CD4-positive, alpha-beta memory T cell (primary cell): ENCODE measurements around the gene TLR10. TPM values are rescaled to one million over a fixed set of nuclear protein-coding genes. Genes with fewer than 3 reads are reported as not detected.
"Not testable (repeated sequence)": the region's sequence is repeated elsewhere in the genome, so short reads cannot be mapped to it uniquely, and the experiment has no call there.

ENCODE experiments used
- CTCF ChIA-PET: fragments of 350-600 bp; sonication (Branson Sonifier 250); formaldehyde crosslinking; loops from one replicate; lab custom pipeline; 2021; ENCODE audit warnings: inconsistent platforms; ENCODE audit not compliant: partially characterized antibody; lab: Charles Lee
- POLR2A ChIA-PET: fragments of 350-600 bp; sonication (Branson Sonifier 250); formaldehyde crosslinking; loops from one replicate; lab custom pipeline; 2021; ENCODE audit not compliant: partially characterized antibody; lab: Charles Lee
- DNase-seq, 5 donors: peaks; one replicate each; pipeline versions ENCODE4 v3.0.0 to v3.0.0-alpha.2; 2020 to 2022; ENCODE audit warnings: mixed read lengths in 1 of 5
- H3K27ac ChIP-seq: one replicate; pipeline ENCODE4 v1.7.0; 2013; ENCODE audit warnings: low read depth, low read length
- H3K27me3 ChIP-seq: 2 replicates; pipeline ENCODE4 v1.7.0; 2013; ENCODE audit warnings: mild to moderate bottlenecking, low read length, moderate library complexity; ENCODE audit not compliant: insufficient read depth
- H3K36me3 ChIP-seq: 2 replicates; pipeline ENCODE4 v1.7.0; 2013; ENCODE audit warnings: mild to moderate bottlenecking, low read length, moderate library complexity; ENCODE audit not compliant: insufficient read depth
- H3K4me1 ChIP-seq: 2 replicates; pipeline ENCODE4 v1.7.0; 2013; ENCODE audit warnings: mild to moderate bottlenecking, low read length, moderate library complexity; ENCODE audit not compliant: insufficient read depth
- H3K4me3 ChIP-seq, 2 donors: one replicate each; pipeline ENCODE4 v1.7.0; 2013; ENCODE audit warnings: low read length in 2 of 2, mild to moderate bottlenecking in 1 of 2
- H3K9me3 ChIP-seq, 2 donors: one replicate each; pipeline ENCODE4 v1.7.0; 2013; ENCODE audit warnings: low read length in 2 of 2, control low read depth in 1 of 2; ENCODE audit not compliant: control insufficient read depth in 1 of 2
- H3K27ac Mint-ChIP-seq, 7 donors: one replicate each; pipeline ENCODE4 v1.8.0; 2020 to 2021; ENCODE audit warnings: mixed read lengths in 7 of 7, mild to moderate bottlenecking in 6 of 7, inconsistent platforms in 3 of 7, moderate library complexity in 3 of 7
- H3K27me3 Mint-ChIP-seq, 2 donors: one replicate each; pipeline ENCODE4 v1.8.0; 2020 to 2021; ENCODE audit warnings: mixed read lengths in 2 of 2
- H3K36me3 Mint-ChIP-seq, 2 donors: one replicate each; pipeline ENCODE4 v1.8.0; 2020 to 2021; ENCODE audit warnings: mixed read lengths in 2 of 2, inconsistent platforms in 1 of 2, mild to moderate bottlenecking in 1 of 2
- H3K4me1 Mint-ChIP-seq, 4 donors: one replicate each; pipeline ENCODE4 v1.8.0; 2020 to 2021; ENCODE audit warnings: mixed read lengths in 4 of 4, mild to moderate bottlenecking in 1 of 4
- H3K4me3 Mint-ChIP-seq, 8 donors: one replicate each; pipeline ENCODE4 v1.8.0; 2020 to 2021; ENCODE audit warnings: mixed read lengths in 8 of 8, mild to moderate bottlenecking in 7 of 8, moderate library complexity in 6 of 8, inconsistent platforms in 3 of 8
- H3K9me3 Mint-ChIP-seq, 8 donors: one replicate each; pipeline ENCODE4 v1.8.0; 2020 to 2021; ENCODE audit warnings: mixed read lengths in 8 of 8, mild to moderate bottlenecking in 5 of 8, inconsistent platforms in 3 of 8, moderate library complexity in 1 of 8
- intact Hi-C: fragments of 100-400 bp; cut with micrococcal nuclease; formaldehyde crosslinking; loops from one replicate; pipeline ENCODE4 v1.15.1; 2023
- polyA plus RNA-seq, 2 donors: library from polyadenylated mRNA; unstranded; fragments of 300-500 nt; fragmentation: Illumina TruSeq; gene quantifications; one replicate each; pipeline ENCODE4 v1.2.3, GENCODE V29; 2021
- total RNA-seq, 2 experiments: library from RNA; stranded (reverse); gene quantifications; one replicate each; pipeline ENCODE4 v1.2.3, GENCODE V29; 2021

Gene TLR10
- total and polyA plus RNA-seq, 4 experiments from 2014 or later: 0.20 to 1.1 (median 0.28) TPM; not detected in 1

- Histone ChIP-seq H3K4me1 (no peaks in the 10 kb centered on the region), H3K9me3 (no peaks in the 10 kb centered on the region), H3K27me3 (no peaks in the 10 kb centered on the region), H3K27ac (no peak overlapping the region), H3K4me3 (no peak overlapping the region), H3K36me3 (no peaks in the 10 kb centered on the region)
- Mint-ChIP-seq H3K27me3 (peaks cover 2 to 6% of the 10 kb centered on the region in 2 donors), H3K4me3 (no peak overlapping the region), H3K4me1 (peaks cover 2 to 5% (median 3%) of the 10 kb centered on the region in 4 donors), H3K36me3 (no peaks in the 10 kb centered on the region), H3K9me3 (no peaks in the 10 kb centered on the region), H3K27ac (no peak overlapping the region)
- POLR2A ChIA-PET: interaction anchor here (1.4 to 1.7 kb wide), 3 partner anchors 22 to 24 kb away, joined by 5 to 6 read pairs (median 6); partner anchors contain the start of gene TLR1
- intact Hi-C loops: loop anchor here (1.0 kb wide), 1 partner anchor 74 kb away; the partner anchor contains the start of gene TLR6
- DNase-seq: no peak
- CTCF ChIA-PET: interaction anchor here (0.7 to 6.7 kb wide), 26 partner anchors 8 to 982 kb away, joined by 3 to 123 read pairs (median 6); partner anchors contain the start of genes TLR1 and TLR6
Measured at GRCh38 chr4:38781854-38782261, 932 bp downstream of the TLR10 start.

- POLR2A ChIA-PET: interaction anchor here (0.6 kb wide), 1 partner anchor 24 kb away, joined by 3 read pairs; no protein-coding TSS in a partner anchor
- Mint-ChIP-seq H3K4me3 (no peak overlapping the region), H3K4me1 (peaks cover 2 to 5% (median 3%) of the 10 kb centered on the region in 4 donors), H3K27ac (no peak overlapping the region), H3K27me3 (peaks cover 2 to 9% of the 10 kb centered on the region in 2 donors), H3K36me3 (no peaks in the 10 kb centered on the region), H3K9me3 (no peaks in the 10 kb centered on the region)
- CTCF ChIA-PET: interaction anchor here (0.6 to 6.7 kb wide), 14 partner anchors 8 to 933 kb away, joined by 3 to 123 read pairs (median 15); partner anchors contain the start of genes TLR1 and TLR6
- Histone ChIP-seq H3K27me3 (no peaks in the 10 kb centered on the region), H3K27ac (no peak overlapping the region), H3K4me1 (no peaks in the 10 kb centered on the region), H3K36me3 (no peaks in the 10 kb centered on the region), H3K9me3 (no peaks in the 10 kb centered on the region), H3K4me3 (no peak overlapping the region)
- intact Hi-C loops: no loop called here
- no peak for DNase-seq
Measured at GRCh38 chr4:38780833-38781484, 1.8 kb downstream of the TLR10 start.

GRCh38 chr4:38779790-38780189 is 3.0 kb downstream of the TLR10 start:
- CTCF ChIA-PET: interaction anchor here (1.0 to 6.7 kb wide), 5 partner anchors 10 to 81 kb away, joined by 3 to 123 read pairs (median 32); partner anchors contain the start of gene TLR6
- no peaks in the 10 kb centered on the region for H3K27me3 ChIP-seq
- intact Hi-C loops: no loop called here
- no peak overlapping the region for H3K27ac Mint-ChIP-seq
- no peaks in the 10 kb centered on the region for H3K9me3 ChIP-seq
- no peak overlapping the region for H3K4me3 ChIP-seq
- no peak for DNase-seq
- no peak overlapping the region for H3K4me3 Mint-ChIP-seq
- H3K36me3 ChIP-seq: no peaks in the 10 kb centered on the region
- peaks cover 2 to 5% (median 3%) of the 10 kb centered on the region in 4 donors for H3K4me1 Mint-ChIP-seq
- H3K4me1 ChIP-seq: no peaks in the 10 kb centered on the region
- H3K27ac ChIP-seq: no peak overlapping the region
- peaks cover 2 to 9% of the 10 kb centered on the region in 2 donors for H3K27me3 Mint-ChIP-seq
- no peaks in the 10 kb centered on the region for H3K36me3 Mint-ChIP-seq
- POLR2A ChIA-PET: no interaction called here
- H3K9me3 Mint-ChIP-seq: peaks cover 0 to 6% (median 0%) of the 10 kb centered on the region in 8 donors

GRCh38 chr4:38777925-38778324 is 4.9 kb downstream of the TLR10 start:
- POLR2A ChIA-PET, H3K27ac Mint-ChIP-seq: not testable (repeated sequence)

GRCh38 chr4:38775326-38775725 is 7.5 kb downstream of the TLR10 start:
- CTCF ChIA-PET: interaction anchor here (0.7 to 1.0 kb wide), 2 partner anchors 86 to 706 kb away, joined by 3 to 5 read pairs; no protein-coding TSS in a partner anchor
- Histone ChIP-seq H3K9me3 (no peaks in the 10 kb centered on the region), H3K27ac (no peak overlapping the region), H3K4me3 (no peak overlapping the region), H3K4me1 (no peaks in the 10 kb centered on the region), H3K27me3 (no peaks in the 10 kb centered on the region), H3K36me3 (no peaks in the 10 kb centered on the region)
- POLR2A ChIA-PET: no interaction called here
- no peaks in the 10 kb centered on the region for H3K36me3 Mint-ChIP-seq
- H3K9me3 Mint-ChIP-seq: peaks cover 0 to 16% (median 6%) of the 10 kb centered on the region in 8 donors
- intact Hi-C loops: no loop called here
- peaks cover 6 to 12% of the 10 kb centered on the region in 2 donors for H3K27me3 Mint-ChIP-seq
- DNase-seq: no peak
- H3K4me3 Mint-ChIP-seq: no peak overlapping the region
- H3K4me1 Mint-ChIP-seq: no peaks in the 10 kb centered on the region
- H3K27ac Mint-ChIP-seq: no peak overlapping the region

More at GRCh38 chr4:38777925-38778324, 4.9 kb downstream of the TLR10 start:
- H3K36me3 ChIP-seq, H3K9me3 ChIP-seq, DNase-seq, H3K4me1 Mint-ChIP-seq, H3K4me3 Mint-ChIP-seq, H3K27me3 ChIP-seq, H3K36me3 Mint-ChIP-seq, H3K27ac ChIP-seq, H3K4me1 ChIP-seq, H3K4me3 ChIP-seq, intact Hi-C loops, CTCF ChIA-PET: not testable (repeated sequence)
- Mint-ChIP-seq H3K27me3 (peaks cover 6 to 14% of the 10 kb centered on the region in 2 donors), H3K9me3 (peaks cover 0 to 16% (median 6%) of the 10 kb centered on the region in 8 donors)

GRCh38 chr4:38774181-38774955 is 8.4 kb downstream of the TLR10 start:
- no peak overlapping the region for H3K4me3 Mint-ChIP-seq
- H3K27ac Mint-ChIP-seq: no peak overlapping the region
- intact Hi-C loops: no loop called here
- peaks cover 0 to 16% (median 6%) of the 10 kb centered on the region in 8 donors for H3K9me3 Mint-ChIP-seq
- H3K27me3 ChIP-seq: no peaks in the 10 kb centered on the region
- H3K9me3 ChIP-seq: no peaks in the 10 kb centered on the region
- no peaks in the 10 kb centered on the region for H3K4me1 ChIP-seq
- no peaks in the 10 kb centered on the region for H3K36me3 Mint-ChIP-seq
- CTCF ChIA-PET: interaction anchor here (1.4 kb wide), 1 partner anchor 16 kb away, joined by 7 read pairs; no protein-coding TSS in a partner anchor
- H3K36me3 ChIP-seq: no peaks in the 10 kb centered on the region
- no peak for DNase-seq
- H3K27ac ChIP-seq: no peak overlapping the region
- peaks cover 6 to 12% of the 10 kb centered on the region in 2 donors for H3K27me3 Mint-ChIP-seq
- H3K4me3 ChIP-seq: no peak overlapping the region
- POLR2A ChIA-PET: no interaction called here
- H3K4me1 Mint-ChIP-seq: no peaks in the 10 kb centered on the region

- H3K4me1 ChIP-seq, POLR2A ChIA-PET, H3K27ac ChIP-seq, H3K4me3 ChIP-seq, H3K4me1 Mint-ChIP-seq, DNase-seq, H3K27me3 Mint-ChIP-seq, H3K27me3 ChIP-seq, H3K4me3 Mint-ChIP-seq, H3K36me3 ChIP-seq, H3K27ac Mint-ChIP-seq, H3K9me3 ChIP-seq, H3K36me3 Mint-ChIP-seq, intact Hi-C loops: not testable (repeated sequence)
- peaks cover 0 to 23% (median 8%) of the 10 kb centered on the region in 8 donors for H3K9me3 Mint-ChIP-seq
- CTCF ChIA-PET: interaction anchor here (1.2 to 4.1 kb wide), 3 partner anchors 11 to 14 kb away, joined by 3 to 49 read pairs (median 16); partner anchors contain the start of gene TLR10
Measured at GRCh38 chr4:38770281-38770680, 12.5 kb downstream of the TLR10 start.
